Stomach (tissue), 4 donors: Measurements from ENCODE around the gene IPMK.

ENCODE experiments used
- CTCF ChIP-seq, 7 experiments: fragments of 450-650 bp in 4 of 7; fragments of 200-600 bp in 3 of 7; sonication (generic) in 3 of 7; IDR thresholded peaks; one replicate each; pipeline ENCODE4 v1.5.1; 2016 to 2019; ENCODE audit warnings: antibody characterized with exemption in 7 of 7, control low read depth in 2 of 7, mild to moderate bottlenecking in 1 of 7
- EP300 ChIP-seq: sonication (generic); formaldehyde crosslinking; IDR thresholded peaks from one replicate; pipeline ENCODE4 v1.6.1; 2017; ENCODE audit warnings: antibody characterized with exemption
- POLR2A ChIP-seq, 4 donors: fragments of 450-650 bp; IDR thresholded peaks; one replicate each; pipeline ENCODE4 v1.6.1; 2016; ENCODE audit warnings: antibody characterized with exemption in 4 of 4, control low read depth in 2 of 4, mild to moderate bottlenecking in 1 of 4, moderate library complexity in 1 of 4

DNA sequence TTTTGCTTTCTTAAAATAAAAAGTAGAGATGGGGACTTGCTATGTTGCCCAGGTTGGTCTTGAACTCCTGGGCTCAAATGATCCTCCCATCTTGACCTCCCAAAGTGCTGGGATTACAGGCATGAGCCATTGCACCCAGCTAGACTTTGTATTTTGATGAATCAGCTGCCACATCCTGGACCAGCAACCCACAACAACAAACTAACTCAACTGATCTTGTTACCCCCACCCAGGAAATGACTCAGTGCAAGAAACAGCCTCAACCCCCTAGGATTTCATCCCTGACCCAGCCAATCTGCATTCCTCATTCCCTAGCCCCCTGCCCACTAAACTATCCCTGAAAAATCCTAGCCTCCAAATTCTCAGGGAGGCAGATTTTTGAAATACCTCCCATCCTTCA lies 123.8 kb downstream of the IPMK start:
- no peak for TF ChIP-seq EP300
- no peak for TF ChIP-seq CTCF (IDR thresholded peaks at IDR 0.05)
- TF ChIP-seq POLR2A (IDR thresholded peaks at IDR 0.05) = no peak
